ENCODE measurements around the gene C16orf92. TPM values are rescaled to one million over a fixed set of nuclear protein-coding genes. Genes with fewer than 3 reads are reported as not detected.

The C16orf92 gene
- total RNA-seq, 1 experiment from 2014 or later = not detected

DNA sequence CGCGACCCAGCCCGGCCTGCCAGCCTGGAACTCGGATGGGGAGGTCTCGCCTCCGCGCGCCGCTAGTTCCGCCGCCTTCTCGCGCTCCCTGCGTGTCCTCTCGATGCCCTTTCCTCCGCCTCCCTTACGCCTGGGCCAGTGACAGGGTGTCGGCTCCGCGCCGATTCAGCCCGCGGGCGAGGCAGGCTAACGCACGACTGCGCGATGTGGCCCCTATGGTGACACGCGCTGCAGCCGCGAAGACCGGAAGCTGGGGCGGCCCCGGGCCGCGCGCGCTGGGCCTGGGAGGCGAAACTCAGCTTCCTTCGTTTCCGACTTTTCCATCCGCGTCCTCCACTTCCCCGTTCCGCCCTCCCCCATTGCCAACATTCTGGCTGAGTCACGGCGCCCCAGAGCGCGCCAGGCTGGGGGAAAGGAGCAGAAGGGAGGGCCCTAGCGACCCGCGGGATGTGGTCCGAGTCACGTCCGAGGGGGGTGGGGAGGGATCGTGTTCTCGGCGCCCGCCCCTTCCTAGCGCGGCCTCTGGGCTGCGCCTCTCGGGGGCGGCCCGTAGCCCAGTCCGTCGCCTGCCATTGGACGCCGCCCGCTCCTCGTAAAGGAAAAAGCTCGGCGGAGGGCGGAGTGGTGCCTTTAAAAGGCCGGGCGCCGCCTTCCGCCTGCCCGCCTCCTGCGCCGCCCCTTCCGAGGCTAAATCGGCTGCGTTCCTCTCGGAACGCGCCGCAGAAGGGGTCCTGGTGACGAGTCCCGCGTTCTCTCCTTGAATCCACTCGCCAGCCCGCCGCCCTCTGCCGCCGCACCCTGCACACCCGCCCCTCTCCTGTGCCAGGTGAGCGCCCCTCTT is 42.3 kb downstream of the C16orf92 start, which contains the start of gene ALDOA:
ALDOA (plus strand) TSS at position 659 of the 841 bp plus-strand sequence. CDS start 1,138 bp downstream, outside the sequence.
- POLR2A ChIA-PET = interaction anchor here (1.2 to 2.7 kb wide), 5 partner anchors 9 to 25 kb away, joined by 4 to 13 read pairs (median 11); partner anchors contain the start of gene TBX6
- CTCF ChIA-PET = interaction anchor here (1.1 to 4.4 kb wide), 3 partner anchors 10 to 27 kb away, joined by 4 to 28 read pairs (median 10); partner anchors contain the start of genes PPP4C and TBX6
- Histone ChIP-seq H3K9ac (ENCODE audit: low read length) (peak within 1 kb of the TSS; percentile 99), H3K4me1 (ENCODE audit: control insufficient read depth in 1 of 2, insufficient read depth in 2 of 2, low read length in 2 of 2) (peaks cover 25 to 50% of the 10 kb centered on the region in 2 experiments), H4K20me1 (ENCODE audit: insufficient read depth) (peaks cover 8% of the 10 kb centered on the region; the same call in 1 of the 2 replicates), H3K27ac (ENCODE audit: low read depth, low read length) (peak within 1 kb of the TSS; percentile 100), H3K27me3 (ENCODE audit: insufficient read depth, low read length) (no peaks in the 10 kb centered on the region), H3K79me2 (ENCODE audit: insufficient read depth, low read length) (peaks cover 56% of the 10 kb centered on the region), H3K9me2 (ENCODE audit: insufficient read depth) (no peaks in the 10 kb centered on the region), H3K9me3 (ENCODE audit: control insufficient read depth in 1 of 2, insufficient read depth in 1 of 2, low read depth in 1 of 2, low read length in 2 of 2) (no peaks in the 10 kb centered on the region), H3K4me3 (replicated peaks in 1 of 2; ENCODE audit: low read depth in 1 of 2, low read length in 2 of 2) (peak within 1 kb of the TSS; percentile 98), H2AFZ (ENCODE audit: low read depth, low read length, poor library complexity, severe bottlenecking) (no peak within 1 kb of the TSS), H3K4me2 (ENCODE audit: low read length) (peak within 1 kb of the TSS; percentile 95), H3K36me3 (ENCODE audit: control insufficient read depth in 1 of 2, insufficient read depth in 2 of 2, low read length in 2 of 2) (peaks cover 25 to 42% of the 10 kb centered on the region in 2 experiments)
- no peak for TF ChIP-seq SP1 (IDR thresholded peaks at IDR 0.05; ENCODE audit: low read depth)
- no peak for TF ChIP-seq CBX3 (IDR thresholded peaks at IDR 0.05; ENCODE audit: low read depth)
- peak; percentile 72 for TF ChIP-seq ZFX (IDR thresholded peaks at IDR 0.05)
- TF ChIP-seq, protein P1, sequence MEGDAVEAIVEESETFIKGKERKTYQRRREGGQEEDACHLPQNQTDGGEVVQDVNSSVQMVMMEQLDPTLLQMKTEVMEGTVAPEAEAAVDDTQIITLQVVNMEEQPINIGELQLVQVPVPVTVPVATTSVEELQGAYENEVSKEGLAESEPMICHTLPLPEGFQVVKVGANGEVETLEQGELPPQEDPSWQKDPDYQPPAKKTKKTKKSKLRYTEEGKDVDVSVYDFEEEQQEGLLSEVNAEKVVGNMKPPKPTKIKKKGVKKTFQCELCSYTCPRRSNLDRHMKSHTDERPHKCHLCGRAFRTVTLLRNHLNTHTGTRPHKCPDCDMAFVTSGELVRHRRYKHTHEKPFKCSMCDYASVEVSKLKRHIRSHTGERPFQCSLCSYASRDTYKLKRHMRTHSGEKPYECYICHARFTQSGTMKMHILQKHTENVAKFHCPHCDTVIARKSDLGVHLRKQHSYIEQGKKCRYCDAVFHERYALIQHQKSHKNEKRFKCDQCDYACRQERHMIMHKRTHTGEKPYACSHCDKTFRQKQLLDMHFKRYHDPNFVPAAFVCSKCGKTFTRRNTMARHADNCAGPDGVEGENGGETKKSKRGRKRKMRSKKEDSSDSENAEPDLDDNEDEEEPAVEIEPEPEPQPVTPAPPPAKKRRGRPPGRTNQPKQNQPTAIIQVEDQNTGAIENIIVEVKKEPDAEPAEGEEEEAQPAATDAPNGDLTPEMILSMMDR (IDR thresholded peaks at IDR 0.05 in 2 of 3, conservative IDR thresholded peaks at IDR 0.05 in 1 of 3; ENCODE audit: borderline replicate concordance in 1 of 3, insufficient read depth in 1 of 3, low read depth in 2 of 3, low read length in 2 of 3) = no peak
- peak; percentile 58 for TF ChIP-seq TCF7L2 (IDR thresholded peaks at IDR 0.05; ENCODE audit: borderline replicate concordance, extremely low read depth, insufficient read depth, insufficient read length)
- TF ChIP-seq POLR2AphosphoS5 (IDR thresholded peaks at IDR 0.05; ENCODE audit: low read depth, low read length) = peak; percentile 96
- no peak for TF ChIP-seq SRF (IDR thresholded peaks at IDR 0.05; ENCODE audit: low read depth)
- TF ChIP-seq POLR2A (IDR thresholded peaks at IDR 0.05; ENCODE audit: borderline replicate concordance, extremely low read depth, insufficient read depth, insufficient read length) = peak; percentile 40
- TF ChIP-seq EGR1 (IDR thresholded peaks at IDR 0.05; ENCODE audit: low read depth) = no peak
- peak; percentile 63 for TF ChIP-seq YY1 (IDR thresholded peaks at IDR 0.05; ENCODE audit: extremely low read depth, insufficient replicate concordance, low read depth, low read length)
- no peak for TF ChIP-seq RAD21 (IDR thresholded peaks at IDR 0.05; ENCODE audit: low read depth)
- intact Hi-C loops (cut with micrococcal nuclease) = no loop called here
- RAD21 ChIA-PET (ENCODE audit: low non-redundant PET in 1 of 2, low total read pairs in 2 of 2, uncharacterized antibody in 2 of 2, unreplicated experiment in 2 of 2) = no interaction called here
- ATAC-seq (peak; percentile 85), DNase-seq (ENCODE audit: low read depth, low spot score) (peak; percentile 93)
- TSS peak; percentile 81 for BruUV-seq (replicated peaks)
